GM12878 (cell line): Measurements from ENCODE around the gene FLRT1. TPM values are rescaled to one million over a fixed set of nuclear protein-coding genes. Genes with fewer than 3 reads are reported as not detected.

Source experiments
- ATAC-seq: fragments of 200-7000 bp; cut with Tn5 transposase; 3 replicates; pipeline ENCODE4 v1.9.1; 2020; ENCODE audit warnings: mild to moderate bottlenecking, moderate library complexity
- BruUV-seq: library from RNA; stranded (reverse); fragments of 400-500 nt; replicated peaks from 2 replicates; lab custom pipeline; 2021; lab: Mats Ljungman, UMichigan
- CTCF ChIA-PET: fragments of 300-600 bp; sonication (Branson Sonifier 250); formaldehyde crosslinking; extraction: SDS; loops from one replicate; lab custom pipeline; 2021; ENCODE audit warnings: inconsistent platforms; lab: Yijun Ruan, JAX
- POLR2A ChIA-PET: fragments of 350-600 bp; formaldehyde crosslinking; extraction: SDS; loops from one replicate; lab custom pipeline; 2021; ENCODE audit warnings: inconsistent platforms; lab: Charles Lee
- RAD21 ChIA-PET: fragments of 300-600 bp; sonication (Branson Sonifier 250); formaldehyde crosslinking; loops from one replicate; lab custom pipeline; 2023; ENCODE audit warnings: antibody characterized with exemption; ENCODE audit not compliant: unreplicated experiment; lab: Charles Lee
- SMC1A ChIA-PET: fragments of 300-600 bp; sonication (Branson Sonifier 250); formaldehyde crosslinking; loops from one replicate; lab custom pipeline; 2023; ENCODE audit not compliant: unreplicated experiment, uncharacterized antibody; lab: Charles Lee
- DNase-seq: peaks from one replicate; pipeline ENCODE4 v3.0.0-alpha.2; 2011; ENCODE audit warnings: low read depth, low spot score
- FAIRE-seq: peaks from 3 replicates; lab custom pipeline; 2011; peaks lifted over from hg19 to GRCh38; lab: Jason Lieb, UNC
- H2AFZ ChIP-seq: 2 replicates; pipeline ENCODE4 v1.6.0; 2011; ENCODE audit warnings: low read depth, low read length, control low read depth; ENCODE audit not compliant: control insufficient read depth
- H3K27ac ChIP-seq: 2 replicates; pipeline ENCODE4 v1.5.1; 2011; ENCODE audit warnings: control low read depth; ENCODE audit not compliant: control insufficient read depth, insufficient read depth
- H3K27me3 ChIP-seq, 2 experiments: replicated peaks in 1 of 2; 2 replicates each; pipeline versions ENCODE4 v1.6.0 to v1.6.1; 2011; ENCODE audit warnings: low read length in 1 of 2; ENCODE audit not compliant: control insufficient read depth in 2 of 2, insufficient read depth in 2 of 2
- H3K36me3 ChIP-seq, 2 experiments: 2 replicates each; pipeline ENCODE4 v1.5.1; 2011; ENCODE audit warnings: low read length in 1 of 2; ENCODE audit not compliant: control insufficient read depth in 2 of 2, insufficient read depth in 2 of 2
- H3K4me1 ChIP-seq: 2 replicates; pipeline ENCODE4 v1.6.1; 2011; ENCODE audit warnings: mild to moderate bottlenecking, low read length, moderate library complexity, mixed read lengths; ENCODE audit not compliant: control insufficient read depth, insufficient read depth
- H3K4me2 ChIP-seq: 2 replicates; pipeline ENCODE4 v1.6.0; 2011; ENCODE audit warnings: control low read depth; ENCODE audit not compliant: control insufficient read depth, insufficient read depth
- H3K4me3 ChIP-seq: fragments of 200-600 bp; sonication (generic); 2 replicates; pipeline ENCODE4 v1.5.1; 2016
- H3K79me2 ChIP-seq: 2 replicates; pipeline ENCODE4 v1.6.0; 2011; ENCODE audit warnings: low read length; ENCODE audit not compliant: control insufficient read depth, insufficient read depth
- H3K9ac ChIP-seq: 2 replicates; pipeline ENCODE4 v1.8.0; 2011; ENCODE audit warnings: low read length, control low read depth, mixed read lengths; ENCODE audit not compliant: control insufficient read depth, insufficient read depth
- H3K9me3 ChIP-seq: replicated peaks from 3 replicates; pipeline ENCODE4 v1.5.1; 2011; ENCODE audit warnings: mild to moderate bottlenecking, low read length; ENCODE audit not compliant: control insufficient read depth, insufficient read depth
- H4K20me1 ChIP-seq: 2 replicates; pipeline ENCODE4 v1.6.0; 2011; ENCODE audit not compliant: control insufficient read depth, insufficient read depth
- CEBPZ ChIP-seq: fragments of 150-350 bp; IDR thresholded peaks from 2 replicates; pipeline ENCODE4 v1.6.1; 2016; ENCODE audit warnings: low read depth, low read length
- SUZ12 ChIP-seq: fragments of 200-600 bp; sonication (generic); IDR thresholded peaks from one replicate; pipeline ENCODE4 v1.6.1; 2018; ENCODE audit warnings: antibody characterized with exemption, mild to moderate bottlenecking; ENCODE audit not compliant: unreplicated experiment
- WGBS: methylation state at CpG from one replicate; pipeline ENCODE4 v1.1.6; 2016; ENCODE audit warnings: low lambda C conversion rate; ENCODE audit not compliant: insufficient replicate concordance, insufficient coverage; ENCODE audit errors: missing lambda C conversion rate; 5-methylcytosine and 5-hydroxymethylcytosine counted together
- in situ Hi-C: fragments of 300-500 bp; cut with MboI; formaldehyde crosslinking; loops from 9 replicates; pipeline ENCODE4 v1.14.3; 2018; ENCODE audit warnings: mixed read lengths
- intact Hi-C: fragments of 100-400 bp; cut with micrococcal nuclease; formaldehyde crosslinking; loops from one replicate; pipeline ENCODE4 v1.14.2; 2022; ENCODE audit not compliant: unreplicated experiment
- polyA plus RNA-seq, 11 experiments: library from polyadenylated mRNA; depleted of rRNA in 4 of 11; unstranded in 6 of 11; stranded (reverse) in 5 of 11; fragments of >200 nt; fragmentation: Nextera tagmentation in 4 of 11; fragmentation: Illumina TruSeq in 1 of 11; extraction: Ambion mirVana in 4 of 11; extraction: Trizol in 1 of 11; gene quantifications; 1 replicate in 1 of 11; 2 replicates in 10 of 11; pipeline versions ENCODE4 v1.2.1 to v1.2.3, GENCODE V29; 2011 to 2016; ENCODE audit warnings: inconsistent platforms in 2 of 11, missing spikeins in 2 of 11, low read depth in 1 of 11
- total RNA-seq, 4 experiments: library from RNA; depleted of rRNA in 3 of 4; stranded (reverse); fragments of >200 nt in 3 of 4; fragmentation: Illumina TruSeq in 1 of 4; extraction: Trizol in 1 of 4; gene quantifications; 2 replicates each; pipeline versions ENCODE4 v1.2.1 to v1.2.3, GENCODE V29; 2013 to 2021

FLRT1 gene
- total and polyA plus RNA-seq, 10 of the 15 experiments (the other 5 are each of a cell fraction or from before 2014, with no cell fraction given), result 0.10 to 0.12 TPM; not detected in 8

- Histone ChIP-seq H3K27me3 (peaks cover 0 to 10% of the 10 kb centered on the region in 2 experiments; a peak in 3 of 4 replicates), H3K4me1 (no peaks in the 10 kb centered on the region), H3K9ac (no peak overlapping the region), H4K20me1 (peaks cover 4% of the 10 kb centered on the region; the same call in 1 of the 2 replicates), H3K36me3 (no peaks in the 10 kb centered on the region), H3K4me2 (no peak overlapping the region)
- in situ Hi-C loops, result no loop called here
- ChIA-PET RAD21 (no interaction called here), SMC1A (no interaction called here)
- no TSS peak for BruUV-seq
- 14% methylated on average over 62 of the region's 85 CpGs for WGBS
- no peak for FAIRE-seq
- TF ChIP-seq CEBPZ, result no peak
- TF ChIP-seq SUZ12, result peak; percentile 48
- TF ChIP-seq, all 136 proteins: peak for 1
- Histone ChIP-seq H3K27ac (no peak overlapping the region), H3K9me3 (no peaks in the 10 kb centered on the region), H3K79me2 (no peaks in the 10 kb centered on the region), H2AFZ (no peak overlapping the region), H3K4me3 (no peak overlapping the region)
- intact Hi-C loops, result no loop called here
- ChIA-PET CTCF (no interaction called here), POLR2A (no interaction called here)
- ATAC-seq (no peak), DNase-seq (no peak)
These were observed 626 bp downstream of the FLRT1 start for GRCh38 chr11:64036087-64037026.
